ENCODE measurements around the gene SPATA13.
A peak's percentile ranks its signal among the peaks of the same experiment; 100 is the strongest.
"Not testable (repeated sequence)": the region's sequence is repeated elsewhere in the genome, so short reads cannot be mapped to it uniquely, and the experiment has no call there.

The SPATA13 gene

DNA sequence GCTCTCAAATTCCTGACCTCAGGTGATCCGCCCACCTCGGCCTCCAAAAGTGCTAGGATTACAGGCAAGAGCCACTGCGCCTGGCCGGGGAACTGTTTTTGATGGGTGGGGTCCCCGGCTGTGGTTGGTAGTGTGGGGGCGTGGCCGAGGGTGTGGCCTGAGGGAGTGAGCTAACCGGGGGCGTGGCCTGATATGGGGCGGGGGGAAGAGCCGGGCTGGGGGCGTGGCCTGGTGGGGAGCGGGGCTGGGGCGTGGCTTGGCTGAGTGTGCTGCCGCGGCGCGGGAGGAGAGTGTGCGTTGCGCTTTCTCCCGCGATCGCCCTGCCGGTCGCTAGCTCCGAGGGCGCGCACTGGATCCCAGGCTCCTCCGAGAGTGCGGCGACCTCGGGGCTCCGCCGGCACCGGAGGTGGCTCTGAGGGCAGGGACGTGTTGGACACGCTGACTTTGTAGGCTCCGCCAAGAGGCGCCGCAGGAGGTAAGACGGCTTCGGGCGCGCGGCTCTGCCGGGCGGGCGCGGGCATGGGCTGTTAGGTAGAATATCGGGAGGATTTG, at the start of gene SPATA13:
Gene SPATA13 (plus strand): TSS at position 263 of the 552 bp plus-strand sequence. CDS start 62,210 bp downstream, outside the sequence.
- peak; percentile 72 for DNase-seq (ENCODE audit: low read depth)

DNA sequence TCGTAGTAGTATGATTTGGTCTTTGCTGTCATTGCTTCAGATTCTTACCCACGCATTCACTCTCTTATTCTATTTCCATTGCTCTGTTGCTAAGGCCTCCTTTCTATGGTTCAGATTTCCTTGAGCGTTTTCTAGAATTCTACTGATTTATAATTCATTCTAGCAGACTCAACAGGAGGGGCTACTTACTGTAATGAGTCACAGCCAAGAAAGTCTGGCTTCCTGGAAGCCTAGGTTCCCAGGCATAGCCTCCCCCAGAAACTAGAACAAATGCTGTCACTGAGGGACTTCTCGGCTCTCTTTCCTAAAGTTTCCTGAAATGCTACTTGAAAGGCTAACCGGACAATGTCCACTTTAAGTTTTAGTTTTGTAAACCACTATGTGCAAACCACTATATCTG, 47.7 kb upstream of the SPATA13 start:
- DNase-seq (ENCODE audit: low read depth), result peak; percentile 62

DNA sequence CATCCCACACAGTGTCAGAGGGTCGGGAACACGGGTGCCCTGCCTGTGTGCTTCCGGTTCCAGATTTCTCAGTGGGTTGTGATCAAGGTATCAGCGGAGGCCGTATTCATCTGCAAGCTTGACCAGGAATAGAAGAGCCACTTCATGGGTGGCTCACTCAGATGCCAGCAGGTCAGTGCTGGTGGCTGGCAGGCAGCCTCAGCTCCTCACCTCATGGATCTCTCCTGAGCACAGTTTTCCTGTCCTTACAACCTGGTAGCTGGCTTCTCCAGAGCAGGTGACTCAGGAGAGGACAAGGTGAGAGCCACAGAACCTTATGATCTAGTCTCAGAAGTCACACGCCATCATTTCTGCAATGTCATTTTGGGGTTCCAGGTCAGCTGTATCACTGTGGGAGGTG, 44.8 kb upstream of the SPATA13 start:
- DNase-seq (ENCODE audit: low read depth), result no peak

DNA sequence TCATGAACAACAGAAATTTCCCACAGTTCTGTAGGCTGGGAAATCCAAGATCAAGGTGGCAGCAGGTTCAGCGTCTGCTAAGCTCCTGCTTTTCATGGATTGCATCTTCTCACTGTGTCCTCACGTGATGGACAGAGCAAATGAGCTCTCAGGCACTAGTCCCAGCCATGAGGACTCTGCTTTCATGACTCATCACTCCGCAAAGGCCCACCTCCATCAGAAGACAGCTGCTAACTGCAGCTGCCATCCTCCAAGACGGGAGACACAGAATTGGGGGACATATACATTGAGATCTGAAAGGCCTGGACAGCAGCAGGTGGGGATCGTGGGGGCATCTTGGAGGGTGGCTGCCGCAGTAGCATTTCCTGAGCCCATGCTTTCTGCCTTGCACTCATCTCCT, 44.4 kb upstream of the SPATA13 start:
- no peak for DNase-seq (ENCODE audit: low read depth)

GRCh38 chr13:24118576-24118975, 41.9 kb upstream of the SPATA13 start:
- no peak for DNase-seq (ENCODE audit: low read depth)

DNA sequence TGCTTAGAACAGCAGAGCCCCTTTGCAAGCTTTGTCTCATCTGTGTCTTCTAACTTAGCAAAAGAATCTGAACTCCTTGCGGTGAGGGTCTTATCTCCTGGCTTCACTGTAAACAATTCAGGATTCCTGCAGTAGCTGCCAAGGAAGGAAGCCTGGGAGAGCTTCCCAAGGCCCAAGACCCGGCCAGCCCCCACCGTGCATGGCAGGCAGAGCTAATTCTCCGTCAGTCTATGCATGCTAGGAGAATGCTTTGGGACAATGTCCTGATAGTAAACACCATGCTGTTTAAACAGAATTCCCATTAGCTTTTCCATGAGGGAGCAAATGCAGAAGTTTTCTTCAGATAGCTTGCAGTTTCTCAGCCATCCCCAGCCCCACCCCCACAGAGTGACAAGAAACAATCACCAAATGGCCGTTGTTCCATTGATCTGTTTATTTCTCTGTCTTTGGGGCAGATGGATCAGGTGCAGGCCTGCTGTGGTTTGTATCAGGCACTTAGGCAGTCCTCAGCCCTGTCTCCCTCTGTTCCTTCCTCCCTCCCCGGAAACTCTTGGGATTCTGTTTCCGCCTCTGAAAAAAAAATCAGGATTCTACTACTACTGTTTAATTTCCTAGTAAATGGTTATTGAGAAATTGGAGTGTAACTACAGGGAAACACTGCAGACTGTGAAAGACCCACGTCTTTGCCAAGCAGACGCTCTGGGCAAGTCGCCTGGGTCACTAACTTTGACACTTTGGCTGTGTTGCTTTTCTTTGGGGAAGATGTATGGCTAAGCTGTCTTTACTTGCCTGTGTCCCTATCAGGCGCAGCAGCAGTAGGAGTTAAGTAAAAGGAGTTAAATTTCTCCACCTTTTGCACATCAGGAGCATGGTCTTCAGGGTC, 40.7 kb upstream of the SPATA13 start:
- DNase-seq (ENCODE audit: low read depth), result peak; percentile 82

DNA sequence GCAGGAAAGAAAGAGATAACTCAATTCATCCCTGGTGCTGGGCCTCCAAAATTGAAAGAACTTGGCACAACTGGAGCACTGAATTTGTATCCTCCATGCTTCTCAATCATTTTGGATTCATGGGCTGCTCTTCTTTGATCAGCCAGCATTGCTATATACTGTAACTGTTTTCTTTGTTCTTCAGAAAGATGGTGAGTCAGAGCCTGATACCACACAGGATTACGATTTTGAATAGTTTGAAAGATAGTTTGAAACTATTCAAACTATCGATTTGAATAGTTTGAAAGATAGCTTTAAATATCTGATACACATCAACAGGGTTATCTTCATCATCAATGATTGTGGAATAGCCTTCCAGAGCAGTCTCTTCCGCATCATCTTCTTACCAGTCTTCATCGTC, 38.5 kb upstream of the SPATA13 start:
- not testable (repeated sequence) for DNase-seq (ENCODE audit: low read depth)

- DNase-seq (ENCODE audit: low read depth), result no peak
Measured at GRCh38 chr13:24122569-24122968, 38.0 kb upstream of the SPATA13 start.

DNA sequence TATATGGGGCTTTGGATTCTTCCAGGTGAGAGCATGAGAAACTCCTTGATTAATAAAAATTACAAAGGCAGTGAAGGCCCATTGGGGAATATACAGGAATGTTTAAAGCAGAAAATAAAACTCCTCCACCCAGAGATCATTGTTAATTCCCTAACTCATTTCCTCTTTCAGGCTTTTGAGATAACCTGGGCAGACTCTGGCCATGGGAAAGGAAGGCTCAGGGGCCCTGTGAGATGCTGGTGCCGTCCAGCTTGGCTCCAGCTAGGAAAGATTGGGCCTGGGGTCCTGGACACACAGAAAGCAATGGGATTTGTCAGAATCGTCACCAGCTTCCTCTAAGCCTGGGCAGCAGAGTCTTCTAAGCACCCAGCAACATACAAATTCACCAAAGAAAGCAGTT, 36.8 kb upstream of the SPATA13 start:
- DNase-seq (ENCODE audit: low read depth), result no peak

- no peak for DNase-seq (ENCODE audit: low read depth)
Measured at GRCh38 chr13:24124789-24125476, 35.6 kb upstream of the SPATA13 start.

GRCh38 chr13:24127116-24127631, 33.3 kb upstream of the SPATA13 start:
- peak; percentile 40 for DNase-seq (ENCODE audit: low read depth)

- DNase-seq (ENCODE audit: low read depth), result no peak
Measured at GRCh38 chr13:24128112-24128511, 32.4 kb upstream of the SPATA13 start.

DNA sequence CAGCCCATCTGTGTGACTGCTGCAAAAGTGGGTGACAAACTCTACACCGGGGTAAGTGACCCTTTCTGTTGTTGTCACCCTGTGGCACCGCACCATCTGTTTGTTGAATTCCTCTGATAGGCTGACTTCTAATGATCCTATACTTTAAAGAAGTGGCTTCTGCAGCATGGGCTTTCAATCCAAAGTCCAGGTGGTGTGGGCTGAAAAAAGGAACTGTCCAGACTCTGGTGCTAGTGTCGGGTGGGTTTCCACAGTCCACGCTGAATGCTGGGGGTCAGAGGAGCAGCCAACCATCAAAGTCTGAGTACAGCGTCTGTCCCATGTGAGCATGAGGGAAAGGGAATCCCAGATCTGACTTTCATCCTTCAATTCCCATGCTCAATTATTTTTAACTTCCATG, 31.6 kb upstream of the SPATA13 start:
- DNase-seq (ENCODE audit: low read depth), result no peak

DNA sequence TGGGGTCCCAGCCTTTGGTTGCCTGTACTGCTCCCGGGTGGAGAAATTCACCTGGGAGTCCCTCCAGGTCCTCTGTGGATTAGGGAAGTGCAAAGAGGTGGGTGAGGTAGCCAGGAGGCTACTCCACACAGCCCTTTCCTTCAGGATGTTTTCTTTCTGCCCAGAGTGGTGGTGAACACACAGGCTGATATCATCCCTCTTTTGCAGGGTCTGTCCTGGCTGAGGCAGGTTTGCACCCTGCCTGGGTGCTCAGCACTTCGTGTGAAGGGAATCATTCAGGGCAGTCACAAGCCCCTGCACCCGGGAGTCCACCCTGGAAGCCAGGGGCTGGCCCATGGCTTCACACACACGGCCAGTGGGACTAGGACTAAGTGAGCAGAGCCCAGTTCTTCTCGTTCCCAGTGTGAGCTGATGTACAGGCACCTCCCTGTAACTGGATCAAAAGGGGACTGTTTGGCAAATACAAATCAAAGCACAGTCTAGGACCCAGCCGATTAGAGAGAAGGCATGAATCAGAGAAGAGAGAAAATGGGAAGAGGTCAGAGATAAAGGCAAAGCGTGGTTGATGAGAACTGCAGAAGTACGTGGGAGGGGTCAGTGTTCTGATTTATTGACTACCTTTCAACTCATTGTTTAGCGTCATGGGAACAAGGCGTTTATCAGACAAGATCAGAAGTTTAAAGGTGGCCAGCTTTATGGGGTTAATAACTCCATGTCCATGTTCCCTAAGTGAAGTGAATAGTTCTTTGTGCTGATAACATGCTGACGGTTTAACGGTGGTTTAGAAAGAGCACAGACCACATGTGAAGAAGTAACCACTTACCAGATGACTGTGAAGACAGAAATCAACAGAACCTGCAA, 30.4 kb upstream of the SPATA13 start:
- DNase-seq (ENCODE audit: low read depth), result peak; percentile 80

- no peak for DNase-seq (ENCODE audit: low read depth)
Measured at GRCh38 chr13:24131749-24132148, 28.8 kb upstream of the SPATA13 start.

DNA sequence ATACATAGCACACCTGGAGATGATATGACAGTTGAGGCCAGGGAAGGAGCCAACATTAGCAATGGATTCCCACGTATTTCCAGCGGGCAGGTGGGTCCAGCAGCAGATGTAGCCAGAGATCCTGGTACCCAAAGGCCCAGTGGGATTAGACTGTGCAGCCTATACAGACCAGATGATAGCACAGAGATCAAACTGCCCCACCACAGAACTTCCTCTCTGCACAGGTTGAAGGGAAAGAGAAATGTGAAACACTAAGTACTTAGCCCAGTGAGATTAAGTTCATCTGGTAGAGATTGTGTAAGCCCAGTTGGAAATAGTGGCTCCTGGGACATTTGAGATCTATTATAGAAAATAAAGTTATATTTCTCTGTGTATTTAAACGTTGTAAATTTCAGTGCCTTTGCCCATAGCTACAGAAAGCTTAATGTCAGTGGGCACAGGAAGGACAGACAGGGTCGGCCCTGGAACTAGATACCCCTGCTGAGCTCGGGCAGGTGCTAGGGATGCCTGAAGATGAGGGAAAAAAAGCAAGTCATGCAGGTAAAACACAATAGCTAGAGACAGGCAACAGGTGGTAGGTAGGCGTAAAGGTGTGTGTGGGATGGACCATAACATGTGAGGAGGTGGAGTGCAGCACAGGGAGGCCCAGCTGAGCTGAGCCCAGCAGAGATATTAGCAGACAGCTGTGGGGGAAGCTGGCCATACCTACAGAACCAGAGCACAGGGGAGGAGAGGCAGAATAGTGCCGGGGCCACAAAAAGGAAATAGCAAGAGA, 27.3 kb upstream of the SPATA13 start:
- DNase-seq (ENCODE audit: low read depth), result no peak

DNA sequence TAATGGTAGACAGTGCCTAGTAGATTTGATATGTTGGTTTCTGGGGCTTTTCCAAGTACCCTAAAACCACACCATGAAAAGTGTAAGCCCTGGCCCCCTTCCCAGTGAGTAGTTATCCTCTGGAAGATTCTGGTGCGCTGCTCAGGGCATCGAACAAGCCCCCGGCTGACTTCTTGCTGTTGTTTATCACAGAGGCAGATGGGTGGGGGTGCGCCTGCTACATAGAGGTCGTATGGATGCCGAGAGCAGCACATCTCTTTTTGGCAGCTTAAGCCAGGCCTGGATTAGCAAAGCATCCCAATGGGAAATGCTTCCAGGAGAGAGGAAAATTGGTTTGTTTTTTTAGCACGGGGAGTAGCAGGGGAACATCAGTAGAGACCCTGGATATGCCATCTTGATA, 26.3 kb upstream of the SPATA13 start:
- no peak for DNase-seq (ENCODE audit: low read depth)

- no peak for DNase-seq (ENCODE audit: low read depth)
Measured at GRCh38 chr13:24134757-24135156, 25.8 kb upstream of the SPATA13 start.

GRCh38 chr13:24135674-24136300, 24.7 kb upstream of the SPATA13 start:
- peak; percentile 78 for DNase-seq (ENCODE audit: low read depth)

GRCh38 chr13:24138911-24139310, 21.6 kb upstream of the SPATA13 start:
- DNase-seq (ENCODE audit: low read depth), result no peak
